HEK293 (cell line): ENCODE data around the gene NF2.

Source experiments
- GFI1B ChIP-seq: fragments of 450-650 bp; formaldehyde crosslinking; IDR thresholded peaks from 2 replicates; pipeline ENCODE4 v1.5.1; 2016; ENCODE audit warnings: missing biosample characterization, missing genetic modification characterization
- SETDB1 ChIP-seq: IDR thresholded peaks from one replicate; pipeline ENCODE4 v1.6.1; 2017; ENCODE audit warnings: mild to moderate bottlenecking, low read length, moderate library complexity, mixed read lengths; ENCODE audit not compliant: insufficient read length
- YY1 ChIP-seq: fragments of 450-650 bp; formaldehyde crosslinking; IDR thresholded peaks from 2 replicates; pipeline ENCODE4 v1.5.1; 2018; ENCODE audit warnings: missing biosample characterization, missing genetic modification characterization
- ZBTB21 ChIP-seq: fragments of 450-650 bp; formaldehyde crosslinking; IDR thresholded peaks from 2 replicates; pipeline ENCODE4 v1.5.1; 2017; ENCODE audit warnings: missing biosample characterization, missing genetic modification characterization
- ZNF202 ChIP-seq: fragments of 450-650 bp; formaldehyde crosslinking; IDR thresholded peaks from 2 replicates; pipeline ENCODE4 v1.5.1; 2016; ENCODE audit warnings: missing biosample characterization, missing genetic modification characterization, borderline replicate concordance
- ZNF248 ChIP-seq: fragments of 450-650 bp; formaldehyde crosslinking; IDR thresholded peaks from 2 replicates; pipeline ENCODE4 v1.5.1; 2017; ENCODE audit warnings: missing biosample characterization, missing genetic modification characterization
- ZNF274 ChIP-seq, 2 experiments: fragments of 200-500 bp in 1 of 2; fragments of 450-650 bp in 1 of 2; sonication (Bioruptor generic) in 1 of 2; formaldehyde crosslinking in 1 of 2; IDR thresholded peaks; 2 replicates each; pipeline versions ENCODE4 v1.5.1 to v1.6.1; 2014 to 2016; ENCODE audit warnings: borderline replicate concordance in 1 of 2, inconsistent platforms in 1 of 2, low read length in 1 of 2, missing biosample characterization in 1 of 2, missing genetic modification characterization in 1 of 2
- ZNF660 ChIP-seq: fragments of 450-650 bp; IDR thresholded peaks from 2 replicates; pipeline ENCODE4 v1.5.1; 2018; ENCODE audit warnings: missing biosample characterization, mild to moderate bottlenecking, missing genetic modification characterization
- ZNF670 ChIP-seq: fragments of 450-650 bp; formaldehyde crosslinking; IDR thresholded peaks from 2 replicates; pipeline ENCODE4 v1.5.1; 2016; ENCODE audit warnings: missing biosample characterization, missing genetic modification characterization, low read depth
- ZNF707 ChIP-seq: fragments of 450-650 bp; formaldehyde crosslinking; IDR thresholded peaks from 2 replicates; pipeline ENCODE4 v1.5.1; 2016; ENCODE audit warnings: missing biosample characterization, missing genetic modification characterization
- ZNF777 ChIP-seq: fragments of 450-650 bp; formaldehyde crosslinking; IDR thresholded peaks from 2 replicates; pipeline ENCODE4 v1.5.1; 2017; ENCODE audit warnings: missing biosample characterization, missing genetic modification characterization, borderline replicate concordance
- TF ChIP-seq, protein P1 (sequence below): fragments of 450-650 bp; formaldehyde crosslinking; IDR thresholded peaks from 2 replicates; pipeline ENCODE4 v1.5.1; 2016; ENCODE audit warnings: missing biosample characterization, missing genetic modification characterization
- TF ChIP-seq, protein P2 (sequence below): fragments of 450-650 bp; formaldehyde crosslinking; IDR thresholded peaks from 2 replicates; pipeline ENCODE4 v1.5.1; 2017; ENCODE audit warnings: missing biosample characterization, missing genetic modification characterization
- TF ChIP-seq, protein P3 (sequence below): IDR thresholded peaks from 2 replicates; pipeline ENCODE4 v1.6.1; 2011; ENCODE audit warnings: mild to moderate bottlenecking, low read depth, low read length, borderline replicate concordance

DNA sequence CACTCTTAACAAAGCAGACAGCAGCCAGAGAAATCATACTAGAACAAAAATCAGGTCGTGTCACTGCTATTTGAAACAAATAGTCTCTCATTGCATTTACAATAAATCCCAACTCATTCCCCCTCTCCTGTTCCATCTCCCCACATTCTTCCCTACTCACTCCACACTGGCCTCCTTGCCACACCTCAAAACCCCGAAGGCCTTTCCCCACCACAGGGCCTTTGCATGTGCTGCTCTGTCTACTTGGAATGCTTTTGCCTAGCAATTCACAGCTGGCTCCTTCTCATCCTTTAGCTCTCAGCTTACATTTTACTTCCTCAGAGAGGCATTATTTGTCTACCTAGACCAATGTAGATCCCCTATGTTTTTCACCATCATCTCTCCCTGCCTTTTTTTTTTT is 43.6 kb upstream of the NF2 start:
- no peak for TF ChIP-seq SETDB1
- TF ChIP-seq, protein P1, sequence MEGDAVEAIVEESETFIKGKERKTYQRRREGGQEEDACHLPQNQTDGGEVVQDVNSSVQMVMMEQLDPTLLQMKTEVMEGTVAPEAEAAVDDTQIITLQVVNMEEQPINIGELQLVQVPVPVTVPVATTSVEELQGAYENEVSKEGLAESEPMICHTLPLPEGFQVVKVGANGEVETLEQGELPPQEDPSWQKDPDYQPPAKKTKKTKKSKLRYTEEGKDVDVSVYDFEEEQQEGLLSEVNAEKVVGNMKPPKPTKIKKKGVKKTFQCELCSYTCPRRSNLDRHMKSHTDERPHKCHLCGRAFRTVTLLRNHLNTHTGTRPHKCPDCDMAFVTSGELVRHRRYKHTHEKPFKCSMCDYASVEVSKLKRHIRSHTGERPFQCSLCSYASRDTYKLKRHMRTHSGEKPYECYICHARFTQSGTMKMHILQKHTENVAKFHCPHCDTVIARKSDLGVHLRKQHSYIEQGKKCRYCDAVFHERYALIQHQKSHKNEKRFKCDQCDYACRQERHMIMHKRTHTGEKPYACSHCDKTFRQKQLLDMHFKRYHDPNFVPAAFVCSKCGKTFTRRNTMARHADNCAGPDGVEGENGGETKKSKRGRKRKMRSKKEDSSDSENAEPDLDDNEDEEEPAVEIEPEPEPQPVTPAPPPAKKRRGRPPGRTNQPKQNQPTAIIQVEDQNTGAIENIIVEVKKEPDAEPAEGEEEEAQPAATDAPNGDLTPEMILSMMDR, result no peak
- TF ChIP-seq ZNF777 (tag by site-specific recombination), result no peak
- TF ChIP-seq GFI1B (tag by site-specific recombination), result no peak
- no peak for TF ChIP-seq ZNF670 (tag by site-specific recombination)
- no peak for TF ChIP-seq ZNF202
- no peak for TF ChIP-seq ZBTB21
- TF ChIP-seq YY1, result no peak
- no peak for TF ChIP-seq ZNF660
- TF ChIP-seq ZNF274 (IDR thresholded peaks at IDR 0.05; ENCODE audit: low read length), result no peak
- no peak for TF ChIP-seq ZNF274 (tag by site-specific recombination; IDR thresholded peaks at IDR 0.05; ENCODE audit: borderline replicate concordance)
- TF ChIP-seq, protein P2, sequence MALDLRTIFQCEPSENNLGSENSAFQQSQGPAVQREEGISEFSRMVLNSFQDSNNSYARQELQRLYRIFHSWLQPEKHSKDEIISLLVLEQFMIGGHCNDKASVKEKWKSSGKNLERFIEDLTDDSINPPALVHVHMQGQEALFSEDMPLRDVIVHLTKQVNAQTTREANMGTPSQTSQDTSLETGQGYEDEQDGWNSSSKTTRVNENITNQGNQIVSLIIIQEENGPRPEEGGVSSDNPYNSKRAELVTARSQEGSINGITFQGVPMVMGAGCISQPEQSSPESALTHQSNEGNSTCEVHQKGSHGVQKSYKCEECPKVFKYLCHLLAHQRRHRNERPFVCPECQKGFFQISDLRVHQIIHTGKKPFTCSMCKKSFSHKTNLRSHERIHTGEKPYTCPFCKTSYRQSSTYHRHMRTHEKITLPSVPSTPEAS (tag by site-specific recombination), result no peak
- TF ChIP-seq, protein P3, sequence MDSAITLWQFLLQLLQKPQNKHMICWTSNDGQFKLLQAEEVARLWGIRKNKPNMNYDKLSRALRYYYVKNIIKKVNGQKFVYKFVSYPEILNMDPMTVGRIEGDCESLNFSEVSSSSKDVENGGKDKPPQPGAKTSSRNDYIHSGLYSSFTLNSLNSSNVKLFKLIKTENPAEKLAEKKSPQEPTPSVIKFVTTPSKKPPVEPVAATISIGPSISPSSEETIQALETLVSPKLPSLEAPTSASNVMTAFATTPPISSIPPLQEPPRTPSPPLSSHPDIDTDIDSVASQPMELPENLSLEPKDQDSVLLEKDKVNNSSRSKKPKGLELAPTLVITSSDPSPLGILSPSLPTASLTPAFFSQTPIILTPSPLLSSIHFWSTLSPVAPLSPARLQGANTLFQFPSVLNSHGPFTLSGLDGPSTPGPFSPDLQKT, result no peak
- TF ChIP-seq ZNF248 (tag by site-specific recombination), result no peak
- no peak for TF ChIP-seq ZNF707 (tag by site-specific recombination)
